T-helper 17 cell (primary cell): ENCODE results near the gene NDUFS8. TPM values are rescaled to one million over a fixed set of nuclear protein-coding genes. Genes with fewer than 3 reads are reported as not detected.

Experiments used
- ATAC-seq: fragments of 150-1000 bp; cut with Tn5 transposase; 2 replicates; pipeline ENCODE4 v1.10.0; 2021; ENCODE audit warnings: mild to moderate bottlenecking, moderate library complexity
- DNase-seq, 3 donors: peaks; one replicate each; pipeline versions ENCODE4 v3.0.0 to v3.0.0-alpha.2; 2020 to 2021
- H3K9me3 ChIP-seq: one replicate; pipeline ENCODE4 v1.7.0; 2013; ENCODE audit warnings: low read length, mild to moderate bottlenecking; ENCODE audit not compliant: control insufficient read depth, poor library complexity, severe bottlenecking
- H3K27ac Mint-ChIP-seq: one replicate; pipeline ENCODE4 v1.8.0; 2022; ENCODE audit warnings: mild to moderate bottlenecking, moderate library complexity, mixed read lengths
- H3K27me3 Mint-ChIP-seq: one replicate; pipeline ENCODE4 v1.8.0; 2022; ENCODE audit warnings: mixed read lengths
- H3K36me3 Mint-ChIP-seq: one replicate; pipeline ENCODE4 v1.8.0; 2022; ENCODE audit warnings: low read depth, mixed read lengths
- H3K4me1 Mint-ChIP-seq: one replicate; pipeline ENCODE4 v1.8.0; 2022; ENCODE audit warnings: mild to moderate bottlenecking, mixed read lengths
- H3K4me3 Mint-ChIP-seq: one replicate; pipeline ENCODE4 v1.8.0; 2022; ENCODE audit warnings: mild to moderate bottlenecking, moderate library complexity, mixed read lengths
- total RNA-seq, 4 donors: library from RNA in 2 of 4; stranded (reverse) in 2 of 4; gene quantifications; one replicate each; pipeline ENCODE4 v1.2.3 and lab custom pipeline; 2022 to 2026

NDUFS8 gene
- total RNA-seq, 2 donors from 2014 or later = 59.5 to 64.2 TPM

DNA sequence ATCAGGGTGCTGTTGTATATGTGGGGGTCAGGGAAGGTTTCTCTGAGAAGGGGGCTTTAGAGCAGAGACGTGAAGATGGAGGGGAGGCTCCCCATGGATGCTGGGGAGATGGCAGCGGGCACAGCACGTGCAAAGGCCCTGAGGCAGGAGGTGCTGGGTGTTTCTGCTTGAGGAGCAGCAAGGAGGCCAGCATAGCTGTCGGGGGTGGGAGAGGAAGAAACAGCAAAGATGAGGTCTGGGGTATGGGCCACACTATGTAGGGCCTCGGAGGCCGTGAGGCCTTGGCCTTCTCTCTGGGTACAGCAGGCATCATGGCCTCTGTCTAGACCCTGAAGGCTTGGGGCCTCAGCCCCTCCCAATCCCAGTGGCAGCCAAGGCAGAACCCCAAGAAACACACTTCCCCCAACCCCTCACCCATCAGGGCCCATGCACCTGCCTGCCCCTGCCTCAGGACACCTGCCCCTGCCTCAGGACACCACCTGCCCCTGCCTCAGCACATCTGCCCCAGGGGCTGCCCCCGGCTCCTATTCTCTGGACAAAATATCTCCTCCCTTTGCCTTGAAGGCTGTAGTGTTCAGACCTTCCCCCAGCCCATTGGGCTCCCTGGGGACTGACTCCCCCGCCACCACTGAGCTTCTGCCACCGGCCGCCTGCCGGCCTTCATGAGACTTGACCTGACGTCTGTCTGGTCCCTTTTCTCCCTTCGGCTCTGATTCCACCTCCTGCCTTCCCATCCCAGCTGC is 14.1 kb upstream of the NDUFS8 start:
- H3K4me3 Mint-ChIP-seq = no peak overlapping the region
- no peak overlapping the region for H3K27ac Mint-ChIP-seq
- H3K36me3 Mint-ChIP-seq = no peaks in the 10 kb centered on the region
- H3K4me1 Mint-ChIP-seq = no peaks in the 10 kb centered on the region
- peaks cover 11% of the 10 kb centered on the region for H3K27me3 Mint-ChIP-seq
- DNase-seq = no peak
- no peak for ATAC-seq
- H3K9me3 ChIP-seq = no peaks in the 10 kb centered on the region

- no peaks in the 10 kb centered on the region for H3K36me3 Mint-ChIP-seq
- no peaks in the 10 kb centered on the region for H3K9me3 ChIP-seq
- peaks cover 11% of the 10 kb centered on the region for H3K27me3 Mint-ChIP-seq
- no peak overlapping the region for H3K27ac Mint-ChIP-seq
- H3K4me3 Mint-ChIP-seq = no peak overlapping the region
- DNase-seq (no peak), ATAC-seq (no peak)
- H3K4me1 Mint-ChIP-seq = no peaks in the 10 kb centered on the region
Observed at GRCh38 chr11:68016904-68017817, 13.3 kb upstream of the NDUFS8 start.

DNA sequence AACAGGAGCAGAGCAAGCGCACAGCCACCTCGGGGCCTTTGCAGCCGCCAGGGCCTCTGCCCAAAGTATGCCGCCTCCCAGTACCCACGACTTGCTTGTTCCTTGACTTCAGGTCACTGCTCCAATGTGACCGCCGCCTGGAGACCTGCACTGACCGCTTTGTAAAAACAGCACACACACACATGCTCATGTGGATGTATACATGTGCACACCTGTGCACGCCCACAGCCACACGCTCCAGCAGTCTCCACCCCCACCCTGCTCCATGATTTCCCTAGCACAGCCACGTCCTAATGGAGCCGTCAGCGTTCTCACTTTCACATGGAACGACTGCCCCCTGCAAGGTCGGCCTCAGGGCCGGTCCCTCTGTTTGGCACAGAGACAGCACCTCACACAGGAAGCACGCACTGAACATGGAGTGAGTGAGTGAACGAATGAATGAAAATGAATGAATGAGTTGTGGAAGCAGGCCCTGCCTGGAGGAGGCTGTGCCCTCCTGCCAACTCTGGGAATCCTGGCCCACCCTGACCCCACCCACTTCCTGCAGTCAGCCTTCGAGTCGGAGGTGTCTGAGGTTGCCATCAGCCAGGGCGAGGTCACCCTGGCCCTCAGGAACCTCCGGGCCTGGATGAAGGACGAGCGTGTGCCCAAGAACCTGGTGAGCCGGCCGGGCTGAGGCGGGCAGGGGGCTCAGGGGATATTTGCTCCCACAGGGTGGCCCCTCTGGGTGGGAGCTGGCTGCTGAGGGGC is 12.3 kb upstream of the NDUFS8 start:
- H3K9me3 ChIP-seq = no peaks in the 10 kb centered on the region
- no peak overlapping the region for H3K27ac Mint-ChIP-seq
- no peaks in the 10 kb centered on the region for H3K4me1 Mint-ChIP-seq
- H3K27me3 Mint-ChIP-seq = peaks cover 11% of the 10 kb centered on the region
- DNase-seq (no peak), ATAC-seq (no peak)
- peak overlapping the region; percentile 57 for H3K4me3 Mint-ChIP-seq
- H3K36me3 Mint-ChIP-seq = no peaks in the 10 kb centered on the region

GRCh38 chr11:68018730-68019190 is 11.7 kb upstream of the NDUFS8 start:
- no peak for ATAC-seq
- H3K4me3 Mint-ChIP-seq = no peak overlapping the region
- no peaks in the 10 kb centered on the region for H3K9me3 ChIP-seq
- H3K27me3 Mint-ChIP-seq = peaks cover 10% of the 10 kb centered on the region
- no peaks in the 10 kb centered on the region for H3K4me1 Mint-ChIP-seq
- no peak for DNase-seq
- no peak overlapping the region for H3K27ac Mint-ChIP-seq
- no peaks in the 10 kb centered on the region for H3K36me3 Mint-ChIP-seq

GRCh38 chr11:68019486-68019885 is 11.0 kb upstream of the NDUFS8 start:
- Mint-ChIP-seq H3K4me1 (no peaks in the 10 kb centered on the region), H3K27ac (no peak overlapping the region), H3K27me3 (peaks cover 5% of the 10 kb centered on the region), H3K36me3 (no peaks in the 10 kb centered on the region), H3K4me3 (no peak overlapping the region)
- no peaks in the 10 kb centered on the region for H3K9me3 ChIP-seq
- ATAC-seq (no peak), DNase-seq (no peak)

- ATAC-seq (no peak), DNase-seq (no peak)
- Mint-ChIP-seq H3K36me3 (no peaks in the 10 kb centered on the region), H3K27ac (no peak overlapping the region), H3K27me3 (peaks cover 5% of the 10 kb centered on the region), H3K4me3 (no peak overlapping the region), H3K4me1 (no peaks in the 10 kb centered on the region)
- H3K9me3 ChIP-seq = no peaks in the 10 kb centered on the region
Observed at GRCh38 chr11:68020575-68020974, 9.9 kb upstream of the NDUFS8 start.

GRCh38 chr11:68021167-68021787 is 9.2 kb upstream of the NDUFS8 start:
- Mint-ChIP-seq H3K36me3 (no peaks in the 10 kb centered on the region), H3K4me1 (no peaks in the 10 kb centered on the region), H3K4me3 (no peak overlapping the region), H3K27ac (no peak overlapping the region), H3K27me3 (peaks cover 5% of the 10 kb centered on the region)
- DNase-seq (no peak), ATAC-seq (no peak)
- no peaks in the 10 kb centered on the region for H3K9me3 ChIP-seq

DNA sequence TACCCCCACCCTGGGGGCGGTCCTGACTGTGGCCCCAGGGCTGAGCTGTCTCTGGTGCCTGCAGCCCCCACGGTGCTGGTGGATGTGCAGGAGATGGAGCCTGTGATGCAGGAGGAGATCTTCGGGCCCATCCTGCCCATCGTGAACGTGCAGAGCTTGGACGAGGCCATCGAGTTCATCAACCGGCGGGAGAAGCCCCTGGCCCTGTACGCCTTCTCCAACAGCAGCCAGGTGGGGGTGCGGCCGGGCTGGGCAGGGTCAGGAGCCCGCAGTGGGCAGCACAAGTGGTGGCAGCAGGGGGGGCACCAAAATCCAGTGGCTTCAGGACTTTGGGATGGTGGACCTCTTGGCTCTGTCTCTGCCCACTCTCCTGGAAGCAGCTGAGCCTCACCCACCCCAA is 8.0 kb upstream of the NDUFS8 start:
- H3K27me3 Mint-ChIP-seq = peaks cover 5% of the 10 kb centered on the region
- no peak overlapping the region for H3K27ac Mint-ChIP-seq
- H3K4me1 Mint-ChIP-seq = no peaks in the 10 kb centered on the region
- ATAC-seq (no peak), DNase-seq (no peak)
- no peak overlapping the region for H3K4me3 Mint-ChIP-seq
- H3K9me3 ChIP-seq = no peaks in the 10 kb centered on the region
- H3K36me3 Mint-ChIP-seq = no peaks in the 10 kb centered on the region

GRCh38 chr11:68024508-68024907 is 6.0 kb upstream of the NDUFS8 start:
- peaks cover 5% of the 10 kb centered on the region for H3K4me1 Mint-ChIP-seq
- H3K27me3 Mint-ChIP-seq = peaks cover 5% of the 10 kb centered on the region
- H3K4me3 Mint-ChIP-seq = no peak overlapping the region
- no peaks in the 10 kb centered on the region for H3K36me3 Mint-ChIP-seq
- H3K27ac Mint-ChIP-seq = no peak overlapping the region
- no peaks in the 10 kb centered on the region for H3K9me3 ChIP-seq
- ATAC-seq (no peak), DNase-seq (no peak)

GRCh38 chr11:68025047-68025446 is 5.4 kb upstream of the NDUFS8 start:
- no peaks in the 10 kb centered on the region for H3K9me3 ChIP-seq
- no peak overlapping the region for H3K27ac Mint-ChIP-seq
- DNase-seq = no peak
- peaks cover 9% of the 10 kb centered on the region for H3K4me1 Mint-ChIP-seq
- no peak overlapping the region for H3K4me3 Mint-ChIP-seq
- peaks cover 5% of the 10 kb centered on the region for H3K27me3 Mint-ChIP-seq
- peak; percentile 41 for ATAC-seq
- H3K36me3 Mint-ChIP-seq = no peaks in the 10 kb centered on the region

DNA sequence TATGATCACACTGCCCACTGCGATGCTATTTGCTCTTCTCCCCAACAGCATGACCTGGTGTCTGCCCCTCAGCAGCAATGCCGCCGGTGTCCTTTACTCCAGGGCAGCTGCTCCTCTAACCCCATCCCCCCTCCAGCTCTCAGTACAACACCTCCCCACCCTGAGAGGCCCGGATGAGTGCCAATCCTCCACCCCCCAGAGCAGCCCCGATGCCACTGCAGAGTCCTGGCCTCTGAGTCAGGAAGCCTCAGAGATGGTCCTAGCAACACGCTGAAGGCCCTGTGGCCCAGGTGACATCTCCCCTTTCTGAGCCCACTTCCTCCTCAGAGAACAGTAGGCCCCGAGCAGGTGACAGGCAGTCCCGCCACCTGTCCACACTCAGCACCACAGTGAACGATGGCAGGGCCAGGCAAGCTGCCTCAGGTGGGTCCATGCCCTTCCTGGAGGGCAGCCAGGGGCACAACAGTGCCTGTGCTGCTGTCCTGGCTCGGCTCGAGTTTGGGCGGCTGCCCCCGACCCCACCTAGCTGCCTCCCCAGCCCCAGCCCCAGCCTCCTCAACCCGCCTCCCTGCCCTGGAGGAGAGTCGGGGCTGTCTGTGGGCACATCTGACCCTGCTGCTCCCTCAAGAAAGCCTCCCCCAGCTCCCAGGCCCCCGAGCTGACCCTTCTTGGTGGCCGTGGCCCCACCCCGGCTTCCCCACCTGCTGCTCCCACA is 3.9 kb upstream of the NDUFS8 start:
- H3K9me3 ChIP-seq = no peaks in the 10 kb centered on the region
- no peaks in the 10 kb centered on the region for H3K27me3 Mint-ChIP-seq
- peaks cover 3% of the 10 kb centered on the region for H3K36me3 Mint-ChIP-seq
- peak overlapping the region; percentile 14 for H3K27ac Mint-ChIP-seq
- peaks cover 12% of the 10 kb centered on the region for H3K4me1 Mint-ChIP-seq
- H3K4me3 Mint-ChIP-seq = no peak overlapping the region
- ATAC-seq (no peak), DNase-seq (no peak)

DNA sequence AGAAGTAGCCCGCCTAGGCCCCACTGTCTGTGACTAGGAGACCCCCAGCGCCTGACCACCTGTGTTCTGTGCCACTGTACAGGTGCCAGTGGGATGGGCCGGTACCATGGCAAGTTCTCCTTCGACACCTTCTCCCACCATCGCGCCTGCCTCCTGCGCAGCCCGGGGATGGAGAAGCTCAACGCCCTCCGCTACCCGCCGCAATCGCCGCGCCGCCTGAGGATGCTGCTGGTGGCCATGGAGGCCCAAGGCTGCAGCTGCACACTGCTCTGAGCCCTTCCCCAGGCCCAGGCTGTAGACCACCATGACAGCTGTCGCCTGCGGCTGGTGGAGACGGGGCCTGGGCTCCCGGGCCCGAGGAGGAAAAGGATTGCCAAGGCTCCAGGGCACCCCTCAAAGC is 2.8 kb upstream of the NDUFS8 start:
- no peak for DNase-seq
- no peak for ATAC-seq
- no peaks in the 10 kb centered on the region for H3K27me3 Mint-ChIP-seq
- peaks cover 3% of the 10 kb centered on the region for H3K36me3 Mint-ChIP-seq
- H3K4me3 Mint-ChIP-seq = no peak overlapping the region
- H3K9me3 ChIP-seq = no peaks in the 10 kb centered on the region
- H3K27ac Mint-ChIP-seq = no peak overlapping the region
- H3K4me1 Mint-ChIP-seq = peaks cover 15% of the 10 kb centered on the region
